ENCODE measurements around the gene GPX3. TPM values are rescaled to one million over a fixed set of nuclear protein-coding genes. Genes with fewer than 3 reads are reported as not detected.
A peak's percentile ranks its signal among the peaks of the same experiment; 100 is the strongest.

The GPX3 gene
- total RNA-seq, 1 donor from 2014 or later: 0.18 TPM

DNA sequence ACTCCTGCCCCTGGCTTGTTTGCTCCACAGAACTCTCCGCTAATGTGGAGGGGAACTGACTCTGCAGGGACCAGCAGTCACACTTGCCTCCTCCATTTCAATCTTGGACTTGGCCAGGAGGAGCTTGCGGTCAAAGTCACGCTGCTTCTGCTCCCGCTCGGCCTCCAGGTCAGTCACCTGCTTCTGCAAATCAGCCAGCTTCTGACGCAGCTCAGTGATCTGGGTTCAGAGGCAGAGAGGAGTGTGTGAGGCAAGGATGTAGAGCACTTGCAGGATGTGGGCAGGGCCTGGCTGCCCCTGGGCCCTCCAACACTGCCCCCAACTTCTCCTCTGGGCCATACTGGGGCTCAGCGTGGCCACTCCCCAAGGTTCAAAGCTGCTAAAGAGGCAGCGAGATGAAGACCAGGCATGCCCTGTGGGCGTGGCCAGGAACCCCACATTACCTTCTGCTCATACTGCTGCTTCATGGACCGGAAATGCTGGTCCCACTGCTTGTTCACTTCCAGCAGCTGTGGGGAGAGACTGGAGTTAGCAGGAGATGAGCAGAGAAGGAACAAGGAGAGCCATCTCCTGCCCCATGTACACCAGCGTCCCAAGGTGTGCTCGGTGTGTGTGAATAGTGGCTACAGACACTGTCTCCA, 22.2 kb downstream of the GPX3 start:
- no peaks in the 10 kb centered on the region for H3K4me1 Mint-ChIP-seq
- ATAC-seq (ENCODE audit: low read depth): no peak
- CTCF ChIA-PET: interaction anchor here (1.5 to 2.5 kb wide), 3 partner anchors 9 to 122 kb away, joined by 4 to 11 read pairs (median 10); no protein-coding TSS in a partner anchor

DNA sequence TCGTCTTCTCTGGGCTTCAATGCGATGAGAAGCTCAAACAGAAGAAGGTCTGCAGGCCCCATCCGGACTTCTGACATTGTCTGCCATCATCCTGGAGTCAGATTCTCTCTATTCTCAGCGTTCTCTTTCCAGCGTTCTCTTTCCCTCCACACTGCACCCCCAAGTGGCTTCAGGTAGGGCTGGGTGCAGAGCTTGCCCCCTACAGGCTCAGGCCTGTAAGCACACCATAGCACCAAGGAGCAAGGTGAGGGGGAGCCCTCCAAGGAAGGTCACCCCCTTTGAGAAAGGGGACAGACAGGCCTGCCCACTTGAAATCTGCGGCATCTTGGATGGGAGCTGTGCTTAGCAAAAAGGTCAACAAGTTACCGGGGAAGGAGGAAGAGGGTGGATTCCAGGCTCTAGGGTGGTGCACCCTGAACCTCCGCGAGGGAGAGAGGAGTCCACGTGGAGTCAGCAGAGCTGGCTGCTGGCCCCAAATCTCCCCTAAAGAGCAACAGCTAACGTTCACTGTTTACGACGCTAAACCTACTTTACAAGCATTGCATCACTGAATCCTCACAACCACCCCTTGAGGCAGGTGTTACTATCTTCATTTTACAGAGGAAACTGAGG, 27.5 kb downstream of the GPX3 start:
- Mint-ChIP-seq H3K9me3 (no peaks in the 10 kb centered on the region), H3K4me1 (peaks cover 16% of the 10 kb centered on the region), H3K27ac (no peak overlapping the region), H3K4me3 (no peak overlapping the region), H3K27me3 (no peaks in the 10 kb centered on the region), H3K36me3 (ENCODE audit: low read depth) (peaks cover 95% of the 10 kb centered on the region)
- peak; percentile 67 for ATAC-seq (ENCODE audit: low read depth)
- ChIA-PET POLR2A (interaction anchor here (0.6 to 2.3 kb wide), 5 partner anchors 12 to 67 kb away, joined by 3 to 10 read pairs (median 5); no protein-coding TSS in a partner anchor), CTCF (interaction anchor here (0.7 to 16.2 kb wide), 9 partner anchors 10 to 190 kb away, joined by 3 to 625 read pairs (median 5); partner anchors contain the start of gene ANXA6)
- intact Hi-C loops (cut with micrococcal nuclease): no loop called here
- no peak for DNase-seq
- TF ChIP-seq, protein P1, sequence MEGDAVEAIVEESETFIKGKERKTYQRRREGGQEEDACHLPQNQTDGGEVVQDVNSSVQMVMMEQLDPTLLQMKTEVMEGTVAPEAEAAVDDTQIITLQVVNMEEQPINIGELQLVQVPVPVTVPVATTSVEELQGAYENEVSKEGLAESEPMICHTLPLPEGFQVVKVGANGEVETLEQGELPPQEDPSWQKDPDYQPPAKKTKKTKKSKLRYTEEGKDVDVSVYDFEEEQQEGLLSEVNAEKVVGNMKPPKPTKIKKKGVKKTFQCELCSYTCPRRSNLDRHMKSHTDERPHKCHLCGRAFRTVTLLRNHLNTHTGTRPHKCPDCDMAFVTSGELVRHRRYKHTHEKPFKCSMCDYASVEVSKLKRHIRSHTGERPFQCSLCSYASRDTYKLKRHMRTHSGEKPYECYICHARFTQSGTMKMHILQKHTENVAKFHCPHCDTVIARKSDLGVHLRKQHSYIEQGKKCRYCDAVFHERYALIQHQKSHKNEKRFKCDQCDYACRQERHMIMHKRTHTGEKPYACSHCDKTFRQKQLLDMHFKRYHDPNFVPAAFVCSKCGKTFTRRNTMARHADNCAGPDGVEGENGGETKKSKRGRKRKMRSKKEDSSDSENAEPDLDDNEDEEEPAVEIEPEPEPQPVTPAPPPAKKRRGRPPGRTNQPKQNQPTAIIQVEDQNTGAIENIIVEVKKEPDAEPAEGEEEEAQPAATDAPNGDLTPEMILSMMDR (IDR thresholded peaks at IDR 0.05): no peak

More for the DNA sequence above, 22.2 kb downstream of the GPX3 start:
- Mint-ChIP-seq H3K27me3 (no peaks in the 10 kb centered on the region), H3K27ac (no peak overlapping the region), H3K4me3 (no peak overlapping the region), H3K9me3 (no peaks in the 10 kb centered on the region), H3K36me3 (ENCODE audit: low read depth) (peaks cover 95% of the 10 kb centered on the region)
- intact Hi-C loops (cut with micrococcal nuclease): no loop called here
- DNase-seq: no peak
- TF ChIP-seq, protein P1 (IDR thresholded peaks at IDR 0.05): no peak
- POLR2A ChIA-PET: no interaction called here

GRCh38 chr5:151048526-151048925, 28.1 kb downstream of the GPX3 start:
- H3K36me3 Mint-ChIP-seq (ENCODE audit: low read depth): peaks cover 95% of the 10 kb centered on the region
- no peaks in the 10 kb centered on the region for H3K9me3 Mint-ChIP-seq
- no peak overlapping the region for H3K27ac Mint-ChIP-seq
- POLR2A ChIA-PET: interaction anchor here (1.3 to 2.3 kb wide), 4 partner anchors 30 to 67 kb away, joined by 3 to 10 read pairs (median 4); no protein-coding TSS in a partner anchor
- DNase-seq (no peak), ATAC-seq (ENCODE audit: low read depth) (no peak)
- no peak overlapping the region for H3K4me3 Mint-ChIP-seq
- CTCF ChIA-PET: interaction anchor here (0.9 to 16.2 kb wide), 11 partner anchors 9 to 190 kb away, joined by 3 to 625 read pairs (median 3); partner anchors contain the start of gene ANXA6
- intact Hi-C loops (cut with micrococcal nuclease): no loop called here
- peaks cover 22% of the 10 kb centered on the region for H3K4me1 Mint-ChIP-seq
- H3K27me3 Mint-ChIP-seq: no peaks in the 10 kb centered on the region
- TF ChIP-seq, protein P1 (IDR thresholded peaks at IDR 0.05): no peak

DNA sequence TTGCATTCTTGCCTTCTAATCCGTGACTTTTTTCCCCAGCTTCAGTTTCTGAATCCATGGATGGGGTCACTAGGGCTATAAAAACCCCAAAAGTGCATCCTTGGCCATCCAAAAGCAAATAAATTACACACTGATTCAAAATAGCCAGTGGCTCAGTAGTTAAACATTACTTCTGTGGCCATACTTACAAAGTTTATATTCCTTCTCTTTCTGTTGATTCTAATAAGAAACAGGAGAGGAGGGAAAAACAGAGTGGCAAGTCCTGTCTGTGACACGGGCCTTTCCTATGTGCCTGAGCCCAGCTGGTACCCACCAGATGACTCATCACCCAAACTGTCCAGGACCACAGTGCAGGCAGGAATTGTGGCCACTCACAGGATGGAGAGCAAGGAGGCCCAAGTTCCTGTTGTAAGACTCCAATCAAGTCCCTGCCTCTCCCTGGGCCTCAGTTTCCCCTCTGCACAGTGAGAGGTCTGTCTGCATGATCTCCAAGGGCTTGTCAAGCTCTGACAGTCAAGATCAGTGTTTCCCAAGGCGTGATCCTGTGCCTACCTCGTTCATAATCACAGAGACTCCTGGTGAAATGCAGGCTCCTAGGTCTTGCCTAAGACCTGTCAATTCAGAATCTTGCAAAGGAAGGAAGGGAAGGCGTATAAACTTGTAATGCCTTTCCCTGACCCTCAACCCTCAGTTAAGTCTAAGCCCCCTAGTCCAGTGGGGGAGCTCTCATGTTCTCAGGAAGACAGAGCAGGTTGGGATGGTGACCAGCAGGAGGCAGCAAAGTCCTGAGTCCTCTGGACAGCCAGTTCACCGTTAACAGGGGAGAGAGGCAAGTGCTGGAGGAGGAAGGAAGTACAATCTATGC, 30.9 kb downstream of the GPX3 start:
- ChIA-PET POLR2A (interaction anchor here (0.8 to 4.9 kb wide), 16 partner anchors 9 to 114 kb away, joined by 3 to 44 read pairs (median 6); partner anchors contain the start of genes ANXA6 and TNIP1), CTCF (interaction anchor here (0.6 to 16.2 kb wide), 40 partner anchors 10 to 491 kb away, joined by 3 to 625 read pairs (median 6); partner anchors contain the start of genes ANXA6, SLC36A1 and TNIP1)
- H3K4me1 Mint-ChIP-seq: peaks cover 37% of the 10 kb centered on the region
- no peak overlapping the region for H3K4me3 Mint-ChIP-seq
- ATAC-seq (ENCODE audit: low read depth) (peak; percentile 89), DNase-seq (peak; percentile 59)
- peak overlapping the region; percentile 76 for H3K27ac Mint-ChIP-seq
- TF ChIP-seq, protein P1 (IDR thresholded peaks at IDR 0.05): peak; percentile 41
- peaks cover 96% of the 10 kb centered on the region for H3K36me3 Mint-ChIP-seq (ENCODE audit: low read depth)
- no peaks in the 10 kb centered on the region for H3K9me3 Mint-ChIP-seq
- no peaks in the 10 kb centered on the region for H3K27me3 Mint-ChIP-seq
- intact Hi-C loops (cut with micrococcal nuclease): loop anchor here (1.0 to 2.0 kb wide), 6 partner anchors 8 to 265 kb away; no protein-coding TSS in a partner anchor
